ENCODE results near the gene EDC4.
"Not testable (repeated sequence)": the region's sequence is repeated elsewhere in the genome, so short reads cannot be mapped to it uniquely, and the experiment has no call there.

EDC4 gene

GRCh38 chr16:67888331-67888730 lies 15.5 kb downstream of the EDC4 start:
- Mint-ChIP-seq H3K27me3 (no peaks in the 10 kb centered on the region), H3K9me3 (no peaks in the 10 kb centered on the region), H3K36me3 (ENCODE audit: low read depth) (peaks cover 43% of the 10 kb centered on the region), H3K4me3 (no peak overlapping the region), H3K4me1 (ENCODE audit: low read depth) (peaks cover 6% of the 10 kb centered on the region), H3K27ac (no peak overlapping the region)
- intact Hi-C loops (cut with micrococcal nuclease) = no loop called here

- intact Hi-C loops (cut with micrococcal nuclease) = no loop called here
- H3K27ac Mint-ChIP-seq = peak overlapping the region; percentile 95
- H3K36me3 Mint-ChIP-seq (ENCODE audit: low read depth) = peaks cover 17% of the 10 kb centered on the region
- no peaks in the 10 kb centered on the region for H3K9me3 Mint-ChIP-seq
- no peaks in the 10 kb centered on the region for H3K27me3 Mint-ChIP-seq
- peak overlapping the region; percentile 66 for H3K4me3 Mint-ChIP-seq
- H3K4me1 Mint-ChIP-seq (ENCODE audit: low read depth) = peaks cover 36% of the 10 kb centered on the region
These were observed 19.5 kb downstream of the EDC4 start for GRCh38 chr16:67892375-67892774.

GRCh38 chr16:67892899-67893742 lies 20.3 kb downstream of the EDC4 start, which contains the start of gene PSKH1:
Gene PSKH1 (plus strand): TSS chr16:67893254. CDS start chr16:67908750, 15,496 bp downstream.
- Mint-ChIP-seq H3K27me3 (no peaks in the 10 kb centered on the region), H3K9me3 (no peaks in the 10 kb centered on the region), H3K27ac (peak within 1 kb of the TSS; percentile 95), H3K4me1 (ENCODE audit: low read depth) (peaks cover 40% of the 10 kb centered on the region), H3K36me3 (ENCODE audit: low read depth) (peaks cover 13% of the 10 kb centered on the region), H3K4me3 (peak within 1 kb of the TSS; percentile 92)
- intact Hi-C loops (cut with micrococcal nuclease) = no loop called here

GRCh38 chr16:67893743-67894399 lies 21.0 kb downstream of the EDC4 start:
- Mint-ChIP-seq H3K27ac (peak overlapping the region; percentile 95), H3K27me3 (no peaks in the 10 kb centered on the region), H3K9me3 (no peaks in the 10 kb centered on the region), H3K4me1 (ENCODE audit: low read depth) (peaks cover 40% of the 10 kb centered on the region), H3K4me3 (peak overlapping the region; percentile 92), H3K36me3 (ENCODE audit: low read depth) (peaks cover 13% of the 10 kb centered on the region)
- intact Hi-C loops (cut with micrococcal nuclease) = no loop called here

GRCh38 chr16:67897231-67897630 lies 24.4 kb downstream of the EDC4 start:
- intact Hi-C loops (cut with micrococcal nuclease) = no loop called here

GRCh38 chr16:67901734-67902133 lies 28.9 kb downstream of the EDC4 start:
- Mint-ChIP-seq H3K9me3 (no peaks in the 10 kb centered on the region), H3K27me3 (no peaks in the 10 kb centered on the region), H3K4me1 (ENCODE audit: low read depth) (peaks cover 13% of the 10 kb centered on the region), H3K36me3 (ENCODE audit: low read depth) (peaks cover 55% of the 10 kb centered on the region), H3K27ac (no peak overlapping the region), H3K4me3 (no peak overlapping the region)
- intact Hi-C loops (cut with micrococcal nuclease) = no loop called here

More at GRCh38 chr16:67897231-67897630, 24.4 kb downstream of the EDC4 start:
- H3K4me3 Mint-ChIP-seq = no peak overlapping the region
- no peaks in the 10 kb centered on the region for H3K27me3 Mint-ChIP-seq
- H3K4me1 Mint-ChIP-seq (ENCODE audit: low read depth) = peaks cover 40% of the 10 kb centered on the region
- no peak overlapping the region for H3K27ac Mint-ChIP-seq
- peaks cover 36% of the 10 kb centered on the region for H3K36me3 Mint-ChIP-seq (ENCODE audit: low read depth)
- no peaks in the 10 kb centered on the region for H3K9me3 Mint-ChIP-seq

- intact Hi-C loops (cut with micrococcal nuclease) = no loop called here
- no peaks in the 10 kb centered on the region for H3K9me3 Mint-ChIP-seq
- no peaks in the 10 kb centered on the region for H3K27me3 Mint-ChIP-seq
- peaks cover 60% of the 10 kb centered on the region for H3K36me3 Mint-ChIP-seq (ENCODE audit: low read depth)
- no peak overlapping the region for H3K27ac Mint-ChIP-seq
- H3K4me3 Mint-ChIP-seq = no peak overlapping the region
- H3K4me1 Mint-ChIP-seq (ENCODE audit: low read depth) = peaks cover 4% of the 10 kb centered on the region
These were observed 30.0 kb downstream of the EDC4 start for GRCh38 chr16:67902831-67903230.

- H3K27me3 Mint-ChIP-seq = no peaks in the 10 kb centered on the region
- no peak overlapping the region for H3K4me3 Mint-ChIP-seq
- H3K36me3 Mint-ChIP-seq (ENCODE audit: low read depth) = peaks cover 77% of the 10 kb centered on the region
- H3K4me1 Mint-ChIP-seq (ENCODE audit: low read depth) = peaks cover 4% of the 10 kb centered on the region
- no peaks in the 10 kb centered on the region for H3K9me3 Mint-ChIP-seq
- H3K27ac Mint-ChIP-seq = no peak overlapping the region
- intact Hi-C loops (cut with micrococcal nuclease) = no loop called here
These were observed 34.7 kb downstream of the EDC4 start for GRCh38 chr16:67907397-67908180.

GRCh38 chr16:67909056-67909742 lies 36.3 kb downstream of the EDC4 start:
- H3K27ac Mint-ChIP-seq = no peak overlapping the region

GRCh38 chr16:67910158-67910557 lies 37.3 kb downstream of the EDC4 start:
- no peaks in the 10 kb centered on the region for H3K9me3 Mint-ChIP-seq
- peaks cover 75% of the 10 kb centered on the region for H3K36me3 Mint-ChIP-seq (ENCODE audit: low read depth)
- intact Hi-C loops (cut with micrococcal nuclease) = no loop called here
- H3K27me3 Mint-ChIP-seq = no peaks in the 10 kb centered on the region
- H3K4me1 Mint-ChIP-seq (ENCODE audit: low read depth) = peaks cover 2% of the 10 kb centered on the region
- H3K4me3 Mint-ChIP-seq = no peak overlapping the region
- H3K27ac Mint-ChIP-seq = no peak overlapping the region

More at GRCh38 chr16:67909056-67909742, 36.3 kb downstream of the EDC4 start:
- Mint-ChIP-seq H3K36me3 (ENCODE audit: low read depth) (peaks cover 70% of the 10 kb centered on the region), H3K4me3 (no peak overlapping the region), H3K27me3 (no peaks in the 10 kb centered on the region), H3K4me1 (ENCODE audit: low read depth) (peaks cover 4% of the 10 kb centered on the region), H3K9me3 (no peaks in the 10 kb centered on the region)
- intact Hi-C loops (cut with micrococcal nuclease) = no loop called here

- Mint-ChIP-seq H3K9me3 (no peaks in the 10 kb centered on the region), H3K4me1 (ENCODE audit: low read depth) (peaks cover 16% of the 10 kb centered on the region), H3K27ac (no peak overlapping the region), H3K4me3 (no peak overlapping the region), H3K27me3 (no peaks in the 10 kb centered on the region), H3K36me3 (ENCODE audit: low read depth) (peaks cover 87% of the 10 kb centered on the region)
- intact Hi-C loops (cut with micrococcal nuclease) = no loop called here
These were observed 42.1 kb downstream of the EDC4 start for GRCh38 chr16:67914758-67915495.

- H3K27ac Mint-ChIP-seq; H3K9me3 Mint-ChIP-seq; intact Hi-C loops (cut with micrococcal nuclease); H3K27me3 Mint-ChIP-seq; H3K4me3 Mint-ChIP-seq: not testable (repeated sequence)
- peaks cover 16% of the 10 kb centered on the region for H3K4me1 Mint-ChIP-seq (ENCODE audit: low read depth)
- peaks cover 87% of the 10 kb centered on the region for H3K36me3 Mint-ChIP-seq (ENCODE audit: low read depth)
These were observed 42.6 kb downstream of the EDC4 start for GRCh38 chr16:67915496-67915769.

Data from dendritic cell treated with granulocyte-macrophage colony-stimulating factor and Interleukin-4, amounts not matched to agents 40 ng/mL and 50 ng/mL, for 4 days (primary cell).